ENCODE results near the gene KCTD13. TPM values are rescaled to one million over a fixed set of nuclear protein-coding genes. Genes with fewer than 3 reads are reported as not detected.
"Not testable (repeated sequence)": the region's sequence is repeated elsewhere in the genome, so short reads cannot be mapped to it uniquely, and the experiment has no call there.

The KCTD13 gene
- total RNA-seq, 2 experiments from 2014 or later: 25.8 to 29.4 TPM

DNA sequence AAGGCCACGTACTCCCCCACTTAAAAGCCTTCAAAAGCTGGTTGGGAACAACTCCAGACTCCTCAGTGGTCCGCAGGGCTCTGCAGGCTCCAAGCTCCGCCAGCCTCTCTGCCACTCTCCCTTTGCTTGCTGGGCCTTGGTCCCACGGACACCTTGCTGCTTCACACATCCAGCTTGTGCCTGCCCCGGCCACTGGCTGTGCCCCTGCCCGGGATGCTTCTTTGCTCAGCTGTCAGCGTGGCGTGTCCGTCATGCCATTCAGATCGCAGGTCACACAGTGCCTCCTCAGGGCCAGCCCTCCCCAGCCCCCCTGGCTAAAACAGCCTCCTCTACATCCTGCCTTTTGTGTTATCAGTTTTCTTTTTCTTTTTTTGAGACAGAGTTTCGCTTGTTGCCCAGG lies 13.9 kb downstream of the KCTD13 start:
- Mint-ChIP-seq H3K27me3 (ENCODE audit: low read depth) (no peaks in the 10 kb centered on the region), H3K27ac (no peak overlapping the region), H3K36me3 (ENCODE audit: low read depth) (peaks cover 13% of the 10 kb centered on the region), H3K4me3 (no peak overlapping the region), H3K9me3 (no peaks in the 10 kb centered on the region), H3K4me1 (ENCODE audit: low read depth) (peaks cover 8% of the 10 kb centered on the region)
- DNase-seq: no peak
- CTCF ChIA-PET: interaction anchor here (1.2 kb wide), 1 partner anchor 221 kb away, joined by 3 read pairs; no protein-coding TSS in a partner anchor
- intact Hi-C loops (cut with micrococcal nuclease): no loop called here

DNA sequence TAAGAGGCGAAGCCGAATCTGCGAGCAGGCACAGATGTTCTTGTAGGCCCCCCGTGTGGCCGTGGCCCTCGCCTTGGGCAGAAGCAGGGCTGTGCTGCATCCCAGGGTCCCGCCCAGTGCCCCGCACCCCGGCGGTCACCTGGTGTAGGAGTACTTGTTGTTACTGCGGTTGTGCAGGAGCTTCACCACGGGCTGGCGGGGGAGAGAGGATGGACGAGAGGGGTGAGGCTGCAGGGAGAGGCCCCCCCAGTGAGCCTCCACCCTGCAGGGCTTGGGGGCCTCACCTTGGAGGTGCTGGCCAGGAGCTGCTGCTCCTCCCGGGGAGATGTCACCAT lies 14.4 kb downstream of the KCTD13 start:
- CTCF ChIA-PET: interaction anchor here (1.2 kb wide), 1 partner anchor 220 kb away, joined by 3 read pairs; no protein-coding TSS in a partner anchor
- Mint-ChIP-seq H3K4me1 (ENCODE audit: low read depth) (peaks cover 8% of the 10 kb centered on the region), H3K36me3 (ENCODE audit: low read depth) (peaks cover 10% of the 10 kb centered on the region), H3K9me3 (no peaks in the 10 kb centered on the region), H3K27me3 (ENCODE audit: low read depth) (no peaks in the 10 kb centered on the region), H3K4me3 (no peak overlapping the region), H3K27ac (peak overlapping the region; percentile 24)
- no peak for DNase-seq
- intact Hi-C loops (cut with micrococcal nuclease): no loop called here

DNA sequence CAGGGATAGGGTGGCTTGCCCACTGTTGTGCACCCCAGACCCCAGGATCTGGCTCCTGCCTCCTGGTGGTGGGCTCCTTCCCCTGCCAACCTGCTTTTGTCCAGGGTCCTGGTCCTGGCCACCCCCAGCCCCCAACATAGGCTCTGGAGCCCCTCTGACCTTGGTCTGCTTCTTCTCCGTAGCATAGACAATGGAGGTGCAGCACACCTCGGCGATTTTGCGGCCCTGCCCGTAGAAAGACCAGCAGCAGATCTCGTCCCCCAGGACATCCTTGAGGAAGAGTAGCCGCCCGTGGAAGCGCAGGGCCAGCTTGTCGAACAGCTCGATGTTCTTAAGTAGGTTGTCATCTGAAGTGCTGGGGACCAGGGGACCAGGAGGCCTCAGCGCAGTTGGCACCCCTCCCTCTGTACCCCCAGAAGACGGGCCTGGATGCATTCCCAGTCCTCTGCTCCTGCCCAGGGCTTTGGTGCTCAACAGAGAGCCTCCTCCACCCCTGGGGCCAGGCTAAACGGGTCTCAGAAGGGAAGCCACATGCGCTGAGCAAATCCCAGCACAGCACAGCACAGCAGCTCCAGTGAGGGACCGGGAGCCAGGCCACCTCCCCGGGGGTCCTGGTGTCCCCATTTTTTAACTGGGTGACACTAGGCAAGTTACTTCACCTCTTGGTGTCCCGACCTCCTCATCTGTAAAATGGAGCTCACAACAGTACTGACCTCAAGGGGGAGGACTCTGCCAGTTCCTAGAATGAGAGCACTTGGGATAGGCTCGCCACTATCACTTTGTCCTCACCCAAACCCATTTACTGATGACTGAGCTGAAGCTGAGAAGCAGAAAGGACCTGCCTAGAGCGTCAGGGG lies 15.0 kb downstream of the KCTD13 start:
- intact Hi-C loops (cut with micrococcal nuclease): no loop called here
- Mint-ChIP-seq H3K27me3 (ENCODE audit: low read depth) (no peaks in the 10 kb centered on the region), H3K4me1 (ENCODE audit: low read depth) (peaks cover 5% of the 10 kb centered on the region), H3K27ac (peak overlapping the region; percentile 24), H3K9me3 (no peaks in the 10 kb centered on the region), H3K4me3 (no peak overlapping the region), H3K36me3 (ENCODE audit: low read depth) (peaks cover 10% of the 10 kb centered on the region)
- CTCF ChIA-PET: interaction anchor here (1.2 kb wide), 1 partner anchor 220 kb away, joined by 3 read pairs; no protein-coding TSS in a partner anchor
- DNase-seq: no peak

- H3K9me3 Mint-ChIP-seq; H3K36me3 Mint-ChIP-seq (ENCODE audit: low read depth); H3K27ac Mint-ChIP-seq; DNase-seq; H3K4me3 Mint-ChIP-seq; H3K4me1 Mint-ChIP-seq (ENCODE audit: low read depth); CTCF ChIA-PET; intact Hi-C loops (cut with micrococcal nuclease); H3K27me3 Mint-ChIP-seq (ENCODE audit: low read depth): not testable (repeated sequence)
Observed at GRCh38 chr16:29909851-29910250, 16.2 kb downstream of the KCTD13 start.

DNA sequence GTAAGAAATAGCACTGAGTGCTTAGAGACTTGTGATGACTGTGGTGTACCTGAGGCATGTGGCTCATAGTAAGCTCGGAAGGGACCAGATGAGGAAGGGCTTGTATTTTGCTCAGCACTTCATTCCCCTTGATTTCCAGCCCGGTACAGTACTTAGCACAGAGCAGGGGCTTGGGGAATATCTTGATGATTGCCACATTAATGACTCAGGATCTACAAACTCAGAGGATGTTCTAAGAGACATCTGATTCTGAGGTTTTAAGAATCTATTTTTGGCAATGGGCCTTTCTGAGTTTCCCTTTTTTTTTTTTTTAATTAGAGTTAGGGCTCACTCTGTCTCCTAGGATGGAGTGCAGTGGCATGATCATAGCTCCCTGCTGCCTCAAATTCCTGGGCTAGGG lies 16.6 kb downstream of the KCTD13 start:
- Mint-ChIP-seq H3K27me3 (ENCODE audit: low read depth) (no peaks in the 10 kb centered on the region), H3K9me3 (no peaks in the 10 kb centered on the region), H3K36me3 (ENCODE audit: low read depth) (peaks cover 8% of the 10 kb centered on the region), H3K4me3 (no peak overlapping the region), H3K27ac (no peak overlapping the region), H3K4me1 (ENCODE audit: low read depth) (no peaks in the 10 kb centered on the region)
- CTCF ChIA-PET: no interaction called here
- DNase-seq: no peak
- intact Hi-C loops (cut with micrococcal nuclease): no loop called here

DNA sequence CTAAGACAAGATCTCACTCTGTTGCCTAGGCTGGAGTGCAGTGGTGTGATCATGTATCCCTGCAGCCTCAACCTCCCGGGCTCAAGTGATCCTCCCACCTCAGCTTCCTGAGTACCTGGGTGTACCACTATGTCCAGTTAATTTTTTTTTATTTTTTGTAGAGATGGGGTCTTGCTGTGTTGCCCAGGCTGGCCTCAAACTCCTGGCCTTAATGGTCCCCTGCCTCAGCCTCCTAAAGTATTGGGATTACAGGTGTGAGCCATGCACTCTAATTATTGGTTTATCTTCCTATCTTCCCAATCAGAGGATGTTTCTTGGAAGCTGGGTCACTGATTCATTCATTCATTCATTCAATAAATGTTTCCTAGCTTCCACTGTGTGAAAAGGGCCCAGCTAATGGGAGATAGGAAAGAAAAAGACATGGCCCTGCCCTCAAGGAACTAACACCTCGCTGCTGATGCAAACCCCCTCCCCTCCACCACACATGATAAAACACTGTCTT lies 17.3 kb downstream of the KCTD13 start:
- no peak for DNase-seq
- no peaks in the 10 kb centered on the region for H3K27me3 Mint-ChIP-seq (ENCODE audit: low read depth)
- H3K27ac Mint-ChIP-seq: no peak overlapping the region
- H3K9me3 Mint-ChIP-seq: no peaks in the 10 kb centered on the region
- CTCF ChIA-PET: no interaction called here
- no peak overlapping the region for H3K4me3 Mint-ChIP-seq
- intact Hi-C loops (cut with micrococcal nuclease): no loop called here
- H3K4me1 Mint-ChIP-seq (ENCODE audit: low read depth): no peaks in the 10 kb centered on the region
- peaks cover 3% of the 10 kb centered on the region for H3K36me3 Mint-ChIP-seq (ENCODE audit: low read depth)

GRCh38 chr16:29907973-29908372 lies 18.1 kb downstream of the KCTD13 start:
- no peaks in the 10 kb centered on the region for H3K27me3 Mint-ChIP-seq (ENCODE audit: low read depth)
- no peaks in the 10 kb centered on the region for H3K36me3 Mint-ChIP-seq (ENCODE audit: low read depth)
- DNase-seq: no peak
- no peaks in the 10 kb centered on the region for H3K4me1 Mint-ChIP-seq (ENCODE audit: low read depth)
- intact Hi-C loops (cut with micrococcal nuclease): no loop called here
- H3K9me3 Mint-ChIP-seq: no peaks in the 10 kb centered on the region
- no peak overlapping the region for H3K4me3 Mint-ChIP-seq
- CTCF ChIA-PET: no interaction called here
- no peak overlapping the region for H3K27ac Mint-ChIP-seq

GRCh38 chr16:29906520-29907244 lies 19.3 kb downstream of the KCTD13 start:
- CTCF ChIA-PET: interaction anchor here (1.0 kb wide), 1 partner anchor 10 kb away, joined by 3 read pairs; no protein-coding TSS in a partner anchor
- H3K4me3 Mint-ChIP-seq: no peak overlapping the region
- H3K27me3 Mint-ChIP-seq (ENCODE audit: low read depth): no peaks in the 10 kb centered on the region
- intact Hi-C loops (cut with micrococcal nuclease): no loop called here
- H3K36me3 Mint-ChIP-seq (ENCODE audit: low read depth): no peaks in the 10 kb centered on the region
- DNase-seq: no peak
- H3K27ac Mint-ChIP-seq: no peak overlapping the region
- peaks cover 3% of the 10 kb centered on the region for H3K4me1 Mint-ChIP-seq (ENCODE audit: low read depth)
- H3K9me3 Mint-ChIP-seq: no peaks in the 10 kb centered on the region

GRCh38 chr16:29905668-29906067 lies 20.4 kb downstream of the KCTD13 start:
- H3K9me3 Mint-ChIP-seq: no peaks in the 10 kb centered on the region
- intact Hi-C loops (cut with micrococcal nuclease): no loop called here
- no peaks in the 10 kb centered on the region for H3K27me3 Mint-ChIP-seq (ENCODE audit: low read depth)
- H3K4me1 Mint-ChIP-seq (ENCODE audit: low read depth): peaks cover 5% of the 10 kb centered on the region
- CTCF ChIA-PET: no interaction called here
- no peak for DNase-seq
- no peak overlapping the region for H3K27ac Mint-ChIP-seq
- no peaks in the 10 kb centered on the region for H3K36me3 Mint-ChIP-seq (ENCODE audit: low read depth)
- H3K4me3 Mint-ChIP-seq: no peak overlapping the region

GRCh38 chr16:29904947-29905346 lies 21.1 kb downstream of the KCTD13 start:
- no peak overlapping the region for H3K4me3 Mint-ChIP-seq
- no peaks in the 10 kb centered on the region for H3K36me3 Mint-ChIP-seq (ENCODE audit: low read depth)
- CTCF ChIA-PET: interaction anchor here (1.1 kb wide), 1 partner anchor 12 kb away, joined by 3 read pairs; no protein-coding TSS in a partner anchor
- intact Hi-C loops (cut with micrococcal nuclease): no loop called here
- H3K9me3 Mint-ChIP-seq: no peaks in the 10 kb centered on the region
- H3K27me3 Mint-ChIP-seq (ENCODE audit: low read depth): no peaks in the 10 kb centered on the region
- H3K27ac Mint-ChIP-seq: no peak overlapping the region
- peaks cover 9% of the 10 kb centered on the region for H3K4me1 Mint-ChIP-seq (ENCODE audit: low read depth)
- no peak for DNase-seq

DNA sequence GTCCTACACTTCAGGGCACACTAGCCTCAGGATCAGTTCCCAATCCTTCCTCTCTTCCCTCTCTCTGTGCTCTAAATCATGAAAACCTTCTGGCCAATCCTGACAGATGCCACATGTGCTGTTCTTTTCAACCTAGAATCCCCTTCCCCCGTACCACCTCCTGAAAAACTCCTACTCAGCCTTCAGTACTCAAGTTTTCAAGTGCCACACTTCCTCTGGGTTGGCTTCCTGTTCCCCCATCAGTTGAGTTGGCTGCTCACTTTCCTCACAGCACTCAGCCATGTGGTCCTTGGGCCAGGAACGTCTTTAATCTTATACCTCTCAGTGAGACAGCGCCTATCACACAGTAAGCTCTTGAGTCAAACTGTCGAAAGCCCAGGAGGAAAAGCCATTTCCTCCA lies 22.4 kb downstream of the KCTD13 start:
- Mint-ChIP-seq H3K27ac (no peak overlapping the region), H3K36me3 (ENCODE audit: low read depth) (no peaks in the 10 kb centered on the region), H3K4me1 (ENCODE audit: low read depth) (peaks cover 10% of the 10 kb centered on the region), H3K27me3 (ENCODE audit: low read depth) (peaks cover 4% of the 10 kb centered on the region), H3K9me3 (no peaks in the 10 kb centered on the region), H3K4me3 (no peak overlapping the region)
- intact Hi-C loops (cut with micrococcal nuclease): no loop called here
- DNase-seq: no peak
- CTCF ChIA-PET: interaction anchor here (0.6 kb wide), 1 partner anchor 10 kb away, joined by 3 read pairs; no protein-coding TSS in a partner anchor

GRCh38 chr16:29901607-29901945 lies 24.4 kb downstream of the KCTD13 start:
- DNase-seq: no peak
- Mint-ChIP-seq H3K4me1 (ENCODE audit: low read depth) (peaks cover 13% of the 10 kb centered on the region), H3K27ac (no peak overlapping the region), H3K27me3 (ENCODE audit: low read depth) (peaks cover 19% of the 10 kb centered on the region), H3K9me3 (no peaks in the 10 kb centered on the region), H3K4me3 (no peak overlapping the region), H3K36me3 (ENCODE audit: low read depth) (no peaks in the 10 kb centered on the region)
- CTCF ChIA-PET: no interaction called here
- intact Hi-C loops (cut with micrococcal nuclease): no loop called here
